ENCODE data around the gene ENHO.

Gene ENHO

GRCh38 chr9:34502891-34503290 lies 19.9 kb downstream of the ENHO start:
- no peak for DNase-seq (ENCODE audit: extremely low read depth, insufficient read length)
- Histone ChIP-seq H3K27me3 (replicated peaks; ENCODE audit: control insufficient read depth, insufficient read depth, low read length) (0 out of 2 replicates have a peak, but pooled peaks cover 5% of the 10 kb centered on the region), H3K4me3 (replicated peaks; ENCODE audit: low read depth, low read length) (no peak overlapping the region), H3K36me3 (ENCODE audit: control insufficient read depth, insufficient read depth, low read length) (no peaks in the 10 kb centered on the region)
- TF ChIP-seq, protein P1, sequence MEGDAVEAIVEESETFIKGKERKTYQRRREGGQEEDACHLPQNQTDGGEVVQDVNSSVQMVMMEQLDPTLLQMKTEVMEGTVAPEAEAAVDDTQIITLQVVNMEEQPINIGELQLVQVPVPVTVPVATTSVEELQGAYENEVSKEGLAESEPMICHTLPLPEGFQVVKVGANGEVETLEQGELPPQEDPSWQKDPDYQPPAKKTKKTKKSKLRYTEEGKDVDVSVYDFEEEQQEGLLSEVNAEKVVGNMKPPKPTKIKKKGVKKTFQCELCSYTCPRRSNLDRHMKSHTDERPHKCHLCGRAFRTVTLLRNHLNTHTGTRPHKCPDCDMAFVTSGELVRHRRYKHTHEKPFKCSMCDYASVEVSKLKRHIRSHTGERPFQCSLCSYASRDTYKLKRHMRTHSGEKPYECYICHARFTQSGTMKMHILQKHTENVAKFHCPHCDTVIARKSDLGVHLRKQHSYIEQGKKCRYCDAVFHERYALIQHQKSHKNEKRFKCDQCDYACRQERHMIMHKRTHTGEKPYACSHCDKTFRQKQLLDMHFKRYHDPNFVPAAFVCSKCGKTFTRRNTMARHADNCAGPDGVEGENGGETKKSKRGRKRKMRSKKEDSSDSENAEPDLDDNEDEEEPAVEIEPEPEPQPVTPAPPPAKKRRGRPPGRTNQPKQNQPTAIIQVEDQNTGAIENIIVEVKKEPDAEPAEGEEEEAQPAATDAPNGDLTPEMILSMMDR (IDR thresholded peaks at IDR 0.05; ENCODE audit: insufficient read depth, low read length, poor library complexity, severe bottlenecking) = no peak

DNA sequence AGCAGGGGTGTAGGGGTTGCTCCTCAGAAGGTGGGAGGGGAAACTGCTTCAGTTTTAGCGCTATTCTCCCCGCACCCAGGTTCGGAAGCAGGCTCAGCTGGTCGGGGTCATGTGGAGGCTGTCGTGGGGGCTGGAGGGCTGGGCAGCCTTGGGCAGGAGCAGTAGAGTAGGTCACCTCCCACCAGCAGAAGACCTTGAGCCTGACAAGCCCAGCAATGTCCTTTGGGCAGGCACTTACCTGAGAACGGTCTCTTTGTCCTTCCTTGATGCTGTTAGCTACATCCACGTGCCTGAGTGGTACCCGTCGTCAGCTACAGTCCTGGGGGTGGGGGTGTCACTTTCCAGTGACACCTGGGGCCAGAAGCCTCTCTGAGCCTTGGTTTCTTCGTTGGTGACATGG lies 20.3 kb downstream of the ENHO start:
- Histone ChIP-seq H3K27me3 (replicated peaks; ENCODE audit: control insufficient read depth, insufficient read depth, low read length) (peaks cover 5% of the 10 kb centered on the region; the same call in 1 of the 2 replicates), H3K36me3 (ENCODE audit: control insufficient read depth, insufficient read depth, low read length) (no peaks in the 10 kb centered on the region), H3K4me3 (replicated peaks; ENCODE audit: low read depth, low read length) (no peak overlapping the region)
- TF ChIP-seq, protein P1 (IDR thresholded peaks at IDR 0.05; ENCODE audit: insufficient read depth, low read length, poor library complexity, severe bottlenecking) = no peak
- DNase-seq (ENCODE audit: extremely low read depth, insufficient read length) = no peak

- no peak overlapping the region for H3K4me3 ChIP-seq (replicated peaks; ENCODE audit: low read depth, low read length)
- peaks cover 5% of the 10 kb centered on the region; the same call in 1 of the 2 replicates for H3K27me3 ChIP-seq (replicated peaks; ENCODE audit: control insufficient read depth, insufficient read depth, low read length)
- DNase-seq (ENCODE audit: extremely low read depth, insufficient read length) = no peak
- H3K36me3 ChIP-seq (ENCODE audit: control insufficient read depth, insufficient read depth, low read length) = no peaks in the 10 kb centered on the region
- TF ChIP-seq, protein P1 (IDR thresholded peaks at IDR 0.05; ENCODE audit: insufficient read depth, low read length, poor library complexity, severe bottlenecking) = no peak
Observed at GRCh38 chr9:34501889-34502425, 20.8 kb downstream of the ENHO start.

DNA sequence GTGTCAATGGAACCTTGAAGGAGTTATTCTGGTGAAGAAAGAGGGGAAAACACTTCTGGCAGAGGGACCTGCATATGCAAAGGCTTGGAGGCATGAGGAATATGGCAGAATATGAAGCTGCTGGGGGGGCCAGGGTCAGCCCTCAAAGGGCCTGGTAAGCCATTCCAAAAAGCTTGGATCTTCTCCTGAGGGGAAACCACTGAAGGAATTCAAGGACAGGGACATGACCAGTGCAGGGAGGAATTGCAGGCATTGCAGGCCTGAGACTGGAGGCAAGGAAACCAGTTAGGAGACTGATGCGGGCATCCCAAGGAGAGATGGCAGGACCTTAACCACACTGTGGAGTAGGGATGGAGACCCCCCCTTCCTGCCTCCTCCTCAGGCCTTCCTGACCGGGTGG lies 21.4 kb downstream of the ENHO start:
- no peaks in the 10 kb centered on the region for H3K36me3 ChIP-seq (ENCODE audit: control insufficient read depth, insufficient read depth, low read length)
- peaks cover 8% of the 10 kb centered on the region; the same call in 1 of the 2 replicates for H3K27me3 ChIP-seq (replicated peaks; ENCODE audit: control insufficient read depth, insufficient read depth, low read length)
- no peak for DNase-seq (ENCODE audit: extremely low read depth, insufficient read length)
- TF ChIP-seq, protein P1 (IDR thresholded peaks at IDR 0.05; ENCODE audit: insufficient read depth, low read length, poor library complexity, severe bottlenecking) = no peak
- H3K4me3 ChIP-seq (replicated peaks; ENCODE audit: low read depth, low read length) = no peak overlapping the region

- Histone ChIP-seq H3K27me3 (replicated peaks; ENCODE audit: control insufficient read depth, insufficient read depth, low read length) (peaks cover 7% of the 10 kb centered on the region), H3K4me3 (replicated peaks; ENCODE audit: low read depth, low read length) (no peak overlapping the region), H3K36me3 (ENCODE audit: control insufficient read depth, insufficient read depth, low read length) (no peaks in the 10 kb centered on the region)
- DNase-seq (ENCODE audit: extremely low read depth, insufficient read length) = no peak
- TF ChIP-seq, protein P1 (IDR thresholded peaks at IDR 0.05; ENCODE audit: insufficient read depth, low read length, poor library complexity, severe bottlenecking) = peak; percentile 98
Observed at GRCh38 chr9:34500623-34501267, 22.0 kb downstream of the ENHO start.

All from GM06990 (cell line).